ENCODE results near the gene RBM38.

The RBM38 gene

DNA sequence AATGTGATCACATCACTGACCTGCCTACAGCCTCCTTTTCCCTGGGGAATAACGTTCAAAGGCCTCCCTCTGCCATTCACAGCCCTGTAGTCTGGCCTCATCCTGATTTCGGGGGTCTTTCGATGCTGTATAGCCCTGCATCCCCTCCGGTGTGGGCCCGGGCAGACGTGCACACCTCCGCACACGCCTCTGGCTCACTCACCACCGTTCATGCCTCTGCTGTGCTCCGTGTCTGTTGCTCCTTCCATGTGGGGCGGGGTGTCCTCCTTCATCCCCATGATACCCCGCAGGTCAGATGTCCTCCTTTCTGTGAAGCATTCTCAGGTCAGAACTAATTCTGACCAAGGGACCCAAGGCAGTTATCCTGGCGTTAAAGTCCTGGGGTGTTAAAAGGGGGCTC lies 13.8 kb upstream of the RBM38 start:
- Histone ChIP-seq H3F3A (ENCODE audit: insufficient read depth) (peaks cover 7% of the 10 kb centered on the region; the same call in 1 of the 2 replicates), H4K20me1 (ENCODE audit: low read depth, low read length) (no peaks in the 10 kb centered on the region), H3K27me3 (ENCODE audit: low read length) (no peaks in the 10 kb centered on the region), H2AFZ (ENCODE audit: low read depth, low read length, severe bottlenecking) (no peak overlapping the region), H3K9me2 (replicated peaks; ENCODE audit: insufficient read depth, low read length) (no peaks in the 10 kb centered on the region), H3K27ac (ENCODE audit: low read depth, low read length) (no peak overlapping the region), H3K9me3 (ENCODE audit: insufficient read depth, low read length) (no peaks in the 10 kb centered on the region), H3K79me2 (ENCODE audit: insufficient read depth, low read length) (no peaks in the 10 kb centered on the region), H3K4me2 (ENCODE audit: low read depth, low read length, poor library complexity, severe bottlenecking) (no peak overlapping the region), H3K4me3 (ENCODE audit: insufficient read depth, low read length, poor library complexity, severe bottlenecking) (no peak overlapping the region), H3K36me3 (ENCODE audit: low read length) (no peaks in the 10 kb centered on the region), H3K9ac (ENCODE audit: low read length) (no peak overlapping the region)
- TF ChIP-seq EZH2phosphoT487 (conservative IDR thresholded peaks at IDR 0.05; ENCODE audit: low read length) = no peak
- TF ChIP-seq, protein P1, sequence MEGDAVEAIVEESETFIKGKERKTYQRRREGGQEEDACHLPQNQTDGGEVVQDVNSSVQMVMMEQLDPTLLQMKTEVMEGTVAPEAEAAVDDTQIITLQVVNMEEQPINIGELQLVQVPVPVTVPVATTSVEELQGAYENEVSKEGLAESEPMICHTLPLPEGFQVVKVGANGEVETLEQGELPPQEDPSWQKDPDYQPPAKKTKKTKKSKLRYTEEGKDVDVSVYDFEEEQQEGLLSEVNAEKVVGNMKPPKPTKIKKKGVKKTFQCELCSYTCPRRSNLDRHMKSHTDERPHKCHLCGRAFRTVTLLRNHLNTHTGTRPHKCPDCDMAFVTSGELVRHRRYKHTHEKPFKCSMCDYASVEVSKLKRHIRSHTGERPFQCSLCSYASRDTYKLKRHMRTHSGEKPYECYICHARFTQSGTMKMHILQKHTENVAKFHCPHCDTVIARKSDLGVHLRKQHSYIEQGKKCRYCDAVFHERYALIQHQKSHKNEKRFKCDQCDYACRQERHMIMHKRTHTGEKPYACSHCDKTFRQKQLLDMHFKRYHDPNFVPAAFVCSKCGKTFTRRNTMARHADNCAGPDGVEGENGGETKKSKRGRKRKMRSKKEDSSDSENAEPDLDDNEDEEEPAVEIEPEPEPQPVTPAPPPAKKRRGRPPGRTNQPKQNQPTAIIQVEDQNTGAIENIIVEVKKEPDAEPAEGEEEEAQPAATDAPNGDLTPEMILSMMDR (IDR thresholded peaks at IDR 0.05; ENCODE audit: insufficient read depth, low read length, poor library complexity, severe bottlenecking) = no peak

DNA sequence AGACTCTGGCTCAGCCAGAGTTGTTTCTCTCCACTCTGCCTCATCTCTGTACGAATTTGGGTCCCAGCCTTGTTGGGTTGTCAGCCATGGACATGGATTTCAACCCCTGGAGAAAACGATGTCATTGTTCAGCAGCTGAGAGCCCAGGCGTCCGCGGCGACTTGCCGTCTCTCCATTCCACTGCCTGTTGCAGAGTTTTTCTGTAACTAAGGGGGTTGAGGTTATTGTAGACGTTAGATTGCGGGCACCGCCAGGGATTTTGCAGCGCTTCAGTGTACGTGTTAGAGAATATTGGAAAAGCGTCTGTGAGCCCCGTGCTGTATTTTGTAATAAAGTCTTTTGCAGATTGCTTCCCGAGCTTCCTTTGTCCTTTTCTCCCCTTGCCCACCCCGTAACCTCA lies 13.1 kb upstream of the RBM38 start:
- Histone ChIP-seq H3K9ac (ENCODE audit: low read length) (no peak overlapping the region), H3K4me2 (ENCODE audit: low read depth, low read length, poor library complexity, severe bottlenecking) (no peak overlapping the region), H3K27me3 (ENCODE audit: low read length) (no peaks in the 10 kb centered on the region), H3K9me3 (ENCODE audit: insufficient read depth, low read length) (no peaks in the 10 kb centered on the region), H3K4me3 (ENCODE audit: insufficient read depth, low read length, poor library complexity, severe bottlenecking) (no peak overlapping the region), H3K79me2 (ENCODE audit: insufficient read depth, low read length) (no peaks in the 10 kb centered on the region), H4K20me1 (ENCODE audit: low read depth, low read length) (no peaks in the 10 kb centered on the region), H3F3A (ENCODE audit: insufficient read depth) (peaks cover 7% of the 10 kb centered on the region; the same call in 1 of the 2 replicates), H3K27ac (ENCODE audit: low read depth, low read length) (no peak overlapping the region), H3K36me3 (ENCODE audit: low read length) (no peaks in the 10 kb centered on the region), H3K9me2 (replicated peaks; ENCODE audit: insufficient read depth, low read length) (no peaks in the 10 kb centered on the region), H2AFZ (ENCODE audit: low read depth, low read length, severe bottlenecking) (no peak overlapping the region)
- TF ChIP-seq EZH2phosphoT487 (conservative IDR thresholded peaks at IDR 0.05; ENCODE audit: low read length) = no peak
- TF ChIP-seq, protein P1 (IDR thresholded peaks at IDR 0.05; ENCODE audit: insufficient read depth, low read length, poor library complexity, severe bottlenecking) = no peak

DNA sequence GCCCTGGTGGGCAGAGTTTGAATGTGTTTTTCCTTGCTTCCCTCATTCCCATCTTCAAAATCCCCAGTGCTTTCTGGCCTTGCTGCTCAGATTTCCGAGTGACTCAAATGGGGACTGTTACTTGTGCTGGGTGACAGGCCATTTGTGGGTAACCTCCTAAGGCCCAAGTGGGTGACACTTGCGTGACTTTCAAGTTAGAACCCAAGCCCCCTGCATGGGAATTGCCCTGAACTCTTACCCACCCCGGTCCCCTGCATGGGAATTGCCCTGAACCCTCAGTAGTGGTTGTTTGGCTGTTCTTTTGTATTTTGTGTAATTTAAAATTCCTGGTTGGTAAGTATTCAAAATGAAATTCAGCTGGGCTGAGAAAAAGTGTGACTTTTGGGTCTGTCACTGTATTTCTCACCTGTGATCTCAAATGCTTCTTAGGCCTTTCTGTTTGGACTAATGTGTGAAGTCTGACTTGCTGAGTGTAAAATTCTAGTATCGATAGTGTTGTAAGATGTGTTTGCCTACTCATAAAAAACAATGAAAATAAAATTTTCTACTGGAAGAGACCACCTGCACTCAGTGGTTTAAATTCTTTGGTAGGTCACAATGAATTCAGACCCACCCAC lies 12.4 kb upstream of the RBM38 start:
- no peak overlapping the region for H3K4me3 ChIP-seq (ENCODE audit: insufficient read depth, low read length, poor library complexity, severe bottlenecking)
- no peak overlapping the region for H3K9ac ChIP-seq (ENCODE audit: low read length)
- no peaks in the 10 kb centered on the region for H3K79me2 ChIP-seq (ENCODE audit: insufficient read depth, low read length)
- H3K27ac ChIP-seq (ENCODE audit: low read depth, low read length) = no peak overlapping the region
- peaks cover 7% of the 10 kb centered on the region; the same call in 1 of the 2 replicates for H3F3A ChIP-seq (ENCODE audit: insufficient read depth)
- TF ChIP-seq, protein P1 (IDR thresholded peaks at IDR 0.05; ENCODE audit: insufficient read depth, low read length, poor library complexity, severe bottlenecking) = no peak
- no peak for TF ChIP-seq EZH2phosphoT487 (conservative IDR thresholded peaks at IDR 0.05; ENCODE audit: low read length)
- H2AFZ ChIP-seq (ENCODE audit: low read depth, low read length, severe bottlenecking) = no peak overlapping the region
- H3K4me2 ChIP-seq (ENCODE audit: low read depth, low read length, poor library complexity, severe bottlenecking) = no peak overlapping the region
- no peaks in the 10 kb centered on the region for H3K9me2 ChIP-seq (replicated peaks; ENCODE audit: insufficient read depth, low read length)
- no peaks in the 10 kb centered on the region for H3K9me3 ChIP-seq (ENCODE audit: insufficient read depth, low read length)
- H4K20me1 ChIP-seq (ENCODE audit: low read depth, low read length) = no peaks in the 10 kb centered on the region
- no peaks in the 10 kb centered on the region for H3K36me3 ChIP-seq (ENCODE audit: low read length)
- no peaks in the 10 kb centered on the region for H3K27me3 ChIP-seq (ENCODE audit: low read length)
